ENCODE results near the gene BEST4. TPM values are rescaled to one million over a fixed set of nuclear protein-coding genes. Genes with fewer than 3 reads are reported as not detected.

The BEST4 gene
- total and polyA plus RNA-seq, 9 donors: 0.25 to 1.7 (median 0.63) TPM

- Histone ChIP-seq H3K27ac (no peak overlapping the region), H3K4me3 (no peak overlapping the region), H3K27me3 (no peaks in the 10 kb centered on the region), H3K36me3 (no peaks in the 10 kb centered on the region), H3K4me1 (ENCODE audit: insufficient read depth) (peaks cover 5% of the 10 kb centered on the region), H3K9me3 (no peaks in the 10 kb centered on the region)
- TF ChIP-seq CTCF (IDR thresholded peaks at IDR 0.05): no peak
- no peak for TF ChIP-seq EP300 (IDR thresholded peaks at IDR 0.05)
- TF ChIP-seq POLR2A (IDR thresholded peaks at IDR 0.05): no peak
- intact Hi-C loops (cut with DNase I): loop anchor here in 3 of 4 donors (5.0 to 10.0 kb wide), 5 partner anchors 37 to 517 kb away; partner anchors contain the start of genes HECTD3 (in 1 of the 3), KIF2C (in 1 of the 3), RNU5D-1 (in 1 of the 3) and UROD (in 1 of the 3)
- WGBS, 3 donors: 73 to 87% (median 76%) methylated on average over 5 to 6 of the region's 6 CpGs
- peak in 2 of 5 donors; percentile 47 to 54 for DNase-seq
Observed at GRCh38 chr1:44785029-44785380, 3.0 kb downstream of the BEST4 start.

DNA sequence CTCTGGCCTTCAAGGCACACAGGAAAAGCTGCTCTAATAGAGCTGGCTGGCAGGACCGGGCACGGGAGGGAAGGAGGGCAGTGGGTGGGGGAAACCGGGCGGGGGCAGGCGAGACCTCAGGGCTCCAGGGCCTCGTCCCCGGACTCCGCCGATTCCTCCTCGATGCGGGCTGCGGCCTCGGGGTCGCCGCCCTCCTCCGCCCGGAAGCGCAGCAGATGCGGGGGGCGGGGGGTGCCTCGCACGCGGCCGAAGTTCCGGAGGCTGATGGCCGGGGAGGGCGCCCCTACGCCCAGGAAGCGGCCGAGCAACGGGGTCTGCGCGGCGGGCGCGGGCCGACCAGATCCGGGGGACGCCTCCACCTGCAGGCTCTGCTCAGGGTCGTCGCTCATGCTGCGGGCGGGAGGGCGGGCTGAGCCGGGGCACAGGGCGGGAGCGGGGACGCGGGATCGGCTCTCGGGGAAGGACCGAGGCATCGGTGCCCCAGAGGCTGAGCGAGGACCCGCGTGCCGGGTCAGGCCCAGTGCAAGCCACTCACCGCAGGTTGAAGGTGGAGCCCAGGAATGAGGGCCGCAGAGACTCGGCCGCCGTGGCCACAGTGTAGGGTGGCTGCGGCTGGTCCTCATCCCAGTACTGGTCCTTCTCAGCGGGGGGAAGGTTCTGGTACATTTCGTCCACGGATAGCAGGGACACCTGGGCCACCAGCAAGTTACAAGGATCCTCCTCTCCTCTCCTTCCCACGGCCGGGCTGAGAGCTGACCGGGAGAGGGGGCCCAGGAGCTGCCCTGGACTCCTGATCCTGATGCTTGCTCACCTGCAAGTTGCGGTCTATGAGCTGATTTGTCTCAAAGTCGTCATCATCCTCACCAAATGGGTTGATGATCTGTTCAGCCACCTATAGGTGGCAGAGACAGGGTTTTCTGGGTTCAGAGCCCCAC lies 3.6 kb downstream of the BEST4 start:
- peaks cover 5% of the 10 kb centered on the region for H3K4me1 ChIP-seq (ENCODE audit: insufficient read depth)
- H3K27me3 ChIP-seq: no peaks in the 10 kb centered on the region
- intact Hi-C loops (cut with DNase I): loop anchor here in 3 of 4 donors (5.0 to 10.0 kb wide), 5 partner anchors 38 to 518 kb away; partner anchors contain the start of genes HECTD3 (in 1 of the 3), KIF2C (in 1 of the 3), RNU5D-1 (in 1 of the 3) and UROD (in 1 of the 3)
- no peaks in the 10 kb centered on the region for H3K36me3 ChIP-seq
- peak overlapping the region; percentile 54 for H3K4me3 ChIP-seq
- DNase-seq: peak in 4 of 5 donors; percentile 47 to 71 (median 59)
- WGBS, 3 donors: 5 to 8% (median 7%) methylated on average over 43 to 71 of the region's 71 CpGs
- TF ChIP-seq EP300 (IDR thresholded peaks at IDR 0.05): no peak
- no peak for TF ChIP-seq POLR2A (IDR thresholded peaks at IDR 0.05)
- no peak for TF ChIP-seq CTCF (IDR thresholded peaks at IDR 0.05)
- H3K27ac ChIP-seq: peak overlapping the region; percentile 36 to 55
- no peaks in the 10 kb centered on the region for H3K9me3 ChIP-seq

DNA sequence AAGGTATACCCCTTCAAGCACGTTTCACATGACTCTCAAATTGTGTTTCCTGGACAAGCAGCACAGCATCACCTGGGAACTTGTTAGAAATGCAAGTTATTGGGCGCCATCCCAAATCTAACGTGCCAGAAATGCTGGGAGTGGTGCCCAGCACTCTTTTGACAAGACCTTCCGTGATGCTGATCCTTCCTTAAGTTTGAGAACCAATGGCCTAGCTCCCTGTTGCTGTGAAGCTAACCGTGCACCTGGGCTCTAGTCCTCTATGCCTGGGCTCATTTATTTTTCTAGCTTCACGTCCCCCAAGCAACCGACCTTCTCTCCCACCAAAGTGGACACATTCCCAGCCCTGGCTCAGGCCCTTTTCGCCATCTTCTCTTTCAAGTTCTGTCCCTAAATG lies 4.3 kb downstream of the BEST4 start:
- DNase-seq: no peak
- no peaks in the 10 kb centered on the region for H3K27me3 ChIP-seq
- peak overlapping the region; percentile 54 for H3K4me3 ChIP-seq
- no peaks in the 10 kb centered on the region for H3K36me3 ChIP-seq
- H3K4me1 ChIP-seq (ENCODE audit: insufficient read depth): peaks cover 5% of the 10 kb centered on the region
- WGBS, 3 donors: 47 to 52% (median 47%) methylated on average over 8 of the region's 8 CpGs
- no peaks in the 10 kb centered on the region for H3K9me3 ChIP-seq
- H3K27ac ChIP-seq: peak overlapping the region; percentile 36 to 55
- intact Hi-C loops (cut with DNase I): loop anchor here in 2 of 4 donors (10.0 kb wide), 2 partner anchors 49 to 51 kb away; partner anchors contain the start of genes KIF2C (in 1 of the 2) and RNU5D-1 (in 1 of the 2)
- no peak for TF ChIP-seq CTCF (IDR thresholded peaks at IDR 0.05)
- TF ChIP-seq EP300 (IDR thresholded peaks at IDR 0.05): no peak
- TF ChIP-seq POLR2A (IDR thresholded peaks at IDR 0.05): no peak

- Histone ChIP-seq H3K27me3 (no peaks in the 10 kb centered on the region), H3K4me3 (no peak overlapping the region), H3K36me3 (no peaks in the 10 kb centered on the region), H3K9me3 (no peaks in the 10 kb centered on the region), H3K4me1 (ENCODE audit: insufficient read depth) (peaks cover 9% of the 10 kb centered on the region), H3K27ac (no peak overlapping the region)
- intact Hi-C loops (cut with DNase I): loop anchor here in 2 of 4 donors (10.0 kb wide), 2 partner anchors 46 to 54 kb away; partner anchors contain the start of genes KIF2C (in 1 of the 2) and RNU5D-1 (in 1 of the 2)
- DNase-seq: no peak
- TF ChIP-seq CTCF (IDR thresholded peaks at IDR 0.05) (no peak), EP300 (IDR thresholded peaks at IDR 0.05) (no peak), POLR2A (IDR thresholded peaks at IDR 0.05) (no peak)
- WGBS, 3 donors: 86 to 92% (median 87%) methylated on average over 14 of the region's 14 CpGs
Observed at GRCh38 chr1:44780583-44781121, 7.3 kb downstream of the BEST4 start.
